HG03175 (cell line): ENCODE results near the gene SNRNP27.

Experiments
- ATAC-seq: cut with Tn5 transposase; IDR thresholded peaks from one replicate; pipeline ENCODE4 v1.9.1; 2021; ENCODE audit warnings: mild to moderate bottlenecking, moderate library complexity; ENCODE audit not compliant: unreplicated experiment

The SNRNP27 gene

GRCh38 chr2:69914950-69915945 lies 21.5 kb downstream of the SNRNP27 start, which contains the start of gene MXD1:
TSS of gene MXD1 (plus strand) at chr2:69915109. CDS start at chr2:69915331, 222 bp downstream.
- ATAC-seq, result no peak

DNA sequence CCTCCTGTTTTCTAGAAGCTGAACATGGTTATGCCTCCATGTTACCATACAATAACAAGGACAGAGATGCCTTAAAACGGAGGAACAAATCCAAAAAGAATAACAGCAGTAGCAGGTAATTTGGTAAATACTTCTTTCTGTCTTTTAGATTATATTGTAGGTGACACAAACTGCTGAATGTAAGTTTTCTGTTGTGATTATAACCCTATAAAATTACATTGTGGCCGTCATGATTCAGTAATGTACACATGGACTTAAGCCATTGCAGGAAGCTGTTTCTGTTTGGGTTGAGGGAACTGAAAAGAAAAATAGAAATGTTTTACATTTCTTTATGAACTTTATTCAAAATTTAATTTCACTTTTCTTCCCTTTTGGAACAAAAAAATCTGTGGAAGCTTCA lies 22.4 kb downstream of the SNRNP27 start:
- no peak for ATAC-seq

DNA sequence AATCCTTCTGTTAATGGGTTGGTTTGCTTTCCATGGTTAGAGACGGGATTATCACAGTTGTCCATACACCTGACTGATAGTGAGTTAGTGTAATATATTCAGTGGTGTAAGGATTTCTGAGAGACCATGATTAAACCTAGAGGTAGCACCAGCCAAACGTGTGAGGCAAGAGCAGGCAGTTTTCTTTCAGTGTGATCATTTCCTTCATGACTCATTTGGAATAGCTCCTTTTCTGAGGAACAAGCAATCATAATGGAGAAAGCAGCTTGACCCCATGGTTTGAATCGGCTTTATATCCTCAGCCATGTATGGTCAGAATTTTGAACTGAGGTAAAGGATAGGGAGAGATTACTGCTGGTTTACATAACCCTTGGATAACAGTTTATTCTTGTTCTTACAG lies 24.1 kb downstream of the SNRNP27 start:
- ATAC-seq, result no peak

- ATAC-seq, result no peak
Measured at GRCh38 chr2:69918401-69918800, 24.6 kb downstream of the SNRNP27 start.

DNA sequence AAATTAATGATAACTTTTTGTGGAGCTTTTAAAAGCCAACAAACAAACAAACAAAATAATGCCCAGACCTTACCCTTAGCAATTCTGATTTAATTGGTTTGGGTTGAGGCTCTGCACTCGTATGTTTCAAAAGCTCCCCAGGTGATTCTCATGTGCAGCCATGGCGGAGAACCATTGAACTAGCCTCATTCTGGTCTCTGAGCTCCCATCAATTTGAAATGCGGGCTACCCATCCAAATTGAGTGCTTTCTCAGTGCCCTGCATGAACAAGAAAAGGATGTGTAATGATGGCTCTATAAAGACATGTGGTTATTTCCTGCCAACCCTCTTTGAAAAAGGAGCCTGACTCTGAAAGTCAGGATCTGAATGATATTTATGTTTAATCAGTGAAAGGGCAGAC lies 29.4 kb downstream of the SNRNP27 start:
- no peak for ATAC-seq

GRCh38 chr2:69926849-69927515 lies 33.2 kb downstream of the SNRNP27 start:
- ATAC-seq, result no peak

- ATAC-seq, result no peak
Measured at GRCh38 chr2:69931832-69932595, 38.3 kb downstream of the SNRNP27 start.

DNA sequence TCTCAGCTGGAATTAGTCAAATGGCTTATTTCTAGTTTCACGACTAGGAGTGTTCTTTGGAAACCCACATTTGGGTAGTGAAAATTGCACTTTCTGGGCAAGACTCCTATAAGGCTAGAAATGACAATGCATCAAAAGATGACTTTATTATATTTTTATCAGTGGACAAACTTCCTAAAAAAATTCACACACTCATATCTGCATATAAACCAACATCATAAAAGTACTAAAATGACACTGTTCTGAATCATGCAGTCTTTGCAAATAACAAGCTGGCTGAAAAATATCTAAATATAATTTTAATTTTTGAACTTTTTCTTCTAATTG lies 38.8 kb downstream of the SNRNP27 start:
- ATAC-seq, result no peak

DNA sequence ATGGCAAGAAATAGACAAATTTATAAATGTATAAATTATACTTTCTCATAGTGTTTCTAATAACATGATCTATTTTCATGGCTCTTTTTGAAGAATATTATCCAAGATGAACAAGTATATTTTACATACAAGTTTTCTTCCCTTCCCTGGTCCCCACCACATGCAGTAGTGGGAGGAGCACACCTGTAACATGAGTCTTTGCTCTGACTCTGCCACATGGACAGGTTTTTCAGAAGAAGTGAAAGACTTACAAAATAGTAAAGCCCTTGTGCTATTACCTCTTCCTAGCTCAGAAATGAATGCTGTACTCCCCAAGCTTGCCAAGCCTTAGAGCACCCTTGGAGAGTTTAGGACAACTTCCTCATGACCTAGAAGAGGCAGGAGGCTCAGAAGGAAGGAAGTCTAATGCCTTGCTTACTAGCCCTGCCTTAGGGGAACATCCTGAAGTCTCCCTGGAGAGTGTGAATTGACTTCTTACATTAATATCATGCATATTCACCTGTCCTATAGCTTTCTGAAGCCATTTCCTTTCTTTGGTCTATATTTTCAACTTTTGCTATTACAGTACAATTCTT lies 39.6 kb downstream of the SNRNP27 start:
- ATAC-seq, result no peak

DNA sequence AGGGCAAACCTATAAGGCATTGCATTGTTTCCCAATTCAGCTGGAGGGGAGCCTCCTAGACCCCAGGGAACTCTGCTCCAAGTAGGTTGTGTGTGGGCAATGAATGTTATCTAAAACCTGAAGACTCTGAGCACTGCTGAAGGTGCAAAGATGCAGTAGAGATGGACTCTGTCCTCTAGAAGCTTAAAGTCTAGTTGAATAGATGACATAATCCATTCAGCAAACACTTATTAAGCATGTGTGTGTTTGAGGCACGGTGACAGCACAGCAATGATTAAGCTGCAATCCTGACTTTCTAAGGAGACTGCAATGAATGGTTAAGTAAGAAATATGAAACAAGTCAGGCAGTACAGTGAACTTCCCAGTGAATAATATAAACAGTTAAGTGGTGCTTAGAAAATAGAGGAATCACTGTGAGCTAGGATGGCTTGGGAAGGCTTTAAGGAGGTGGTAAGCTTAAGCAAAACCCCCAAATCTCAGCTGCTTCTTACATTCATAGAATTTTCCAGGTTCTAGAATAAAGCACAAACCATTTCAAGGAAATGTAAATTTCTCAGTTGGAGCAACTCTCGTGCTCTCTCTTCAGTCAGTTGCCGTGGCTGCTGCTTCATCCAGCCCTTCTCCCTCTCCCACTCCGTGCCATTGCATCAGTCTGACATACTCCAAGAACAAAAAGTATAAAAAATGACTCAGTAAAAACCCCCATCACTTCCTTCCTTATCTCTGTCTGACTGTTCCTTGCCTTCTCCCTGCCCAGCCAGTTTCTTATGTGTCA lies 40.3 kb downstream of the SNRNP27 start:
- ATAC-seq, result no peak

DNA sequence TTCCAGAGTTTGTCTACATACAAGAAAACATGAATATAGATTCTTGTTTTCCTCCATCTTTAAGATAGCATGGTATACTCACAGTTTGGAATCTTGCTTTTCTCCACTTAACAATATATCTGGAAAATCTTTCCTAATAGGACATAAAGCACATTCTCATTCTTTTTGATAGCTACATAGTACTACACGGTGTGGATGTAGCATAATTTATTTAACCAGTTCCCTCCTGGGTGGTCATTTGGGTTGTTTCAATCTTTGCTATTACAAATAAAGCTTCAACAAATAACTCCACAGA lies 40.8 kb downstream of the SNRNP27 start:
- no peak for ATAC-seq

- ATAC-seq, result no peak
Measured at GRCh38 chr2:69935011-69935410, 41.3 kb downstream of the SNRNP27 start.

GRCh38 chr2:69936906-69937305 lies 43.1 kb downstream of the SNRNP27 start:
- ATAC-seq, result no peak

GRCh38 chr2:69937968-69938367 lies 44.2 kb downstream of the SNRNP27 start:
- ATAC-seq, result no peak

DNA sequence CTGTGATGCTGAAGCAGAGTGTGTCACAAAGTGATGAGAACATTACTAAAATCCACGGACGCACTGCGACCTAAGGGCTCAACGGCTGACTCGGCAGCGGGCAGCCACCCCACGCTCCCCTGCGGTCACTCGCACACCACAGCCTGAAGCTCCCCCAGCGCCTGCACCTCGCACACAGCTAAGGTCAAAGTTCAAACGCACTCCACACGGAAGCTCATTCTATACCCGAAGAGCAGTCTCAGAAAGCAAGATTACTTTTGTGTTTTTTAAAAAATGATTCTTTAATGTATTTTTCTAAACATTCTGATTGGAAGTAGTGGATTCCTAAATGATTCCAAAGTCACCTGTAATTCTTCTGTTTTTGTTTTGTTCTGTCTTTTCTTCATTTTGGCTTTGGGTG lies 46.0 kb downstream of the SNRNP27 start:
- no peak for ATAC-seq

DNA sequence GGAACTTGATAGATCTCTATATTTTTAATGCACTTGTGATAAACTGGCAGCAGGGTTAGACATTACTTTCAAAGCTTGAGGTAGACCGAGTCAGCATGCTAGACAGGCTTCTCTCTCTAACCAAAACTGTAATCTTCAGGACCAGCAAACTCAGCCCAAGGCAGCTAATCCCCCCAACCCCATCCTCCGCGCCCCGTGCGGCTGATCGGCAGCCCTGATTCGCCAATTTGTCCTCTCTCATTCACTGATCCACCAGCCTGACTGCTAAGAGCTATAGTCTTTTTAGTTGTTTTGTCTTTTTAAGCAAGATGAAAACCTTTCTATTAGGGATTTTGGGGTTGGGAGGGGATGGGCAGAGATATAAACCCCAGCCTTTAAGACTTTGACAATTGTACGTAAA lies 46.9 kb downstream of the SNRNP27 start:
- ATAC-seq, result no peak

- ATAC-seq, result no peak
Measured at GRCh38 chr2:69943000-69943842, 49.5 kb downstream of the SNRNP27 start.

- ATAC-seq, result no peak
Measured at GRCh38 chr2:69943843-69944525, 50.2 kb downstream of the SNRNP27 start.

DNA sequence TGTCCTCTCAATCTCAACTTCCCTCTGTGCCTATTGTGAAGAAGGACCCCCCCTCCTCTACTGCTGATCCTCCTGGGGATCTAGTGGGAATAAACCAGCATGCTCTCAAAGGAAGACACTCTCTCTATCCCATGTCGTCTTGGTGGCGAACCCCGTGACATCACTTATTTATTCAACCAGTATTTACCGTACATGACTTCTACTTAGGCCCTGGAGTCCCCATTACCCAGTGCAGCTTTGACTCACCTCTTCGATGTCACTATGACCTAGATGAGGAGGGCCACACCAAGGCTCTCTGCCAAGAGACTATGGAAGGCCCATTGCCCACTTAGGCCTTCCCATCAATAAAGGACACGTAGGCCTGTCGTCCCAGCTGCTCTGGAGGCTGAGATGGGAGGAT lies 51.0 kb downstream of the SNRNP27 start:
- no peak for ATAC-seq
